Keratinocyte (primary cell): Measurements from ENCODE around the gene MS4A2. TPM values are rescaled to one million over a fixed set of nuclear protein-coding genes. Genes with fewer than 3 reads are reported as not detected.
A peak's percentile ranks its signal among the peaks of the same experiment; 100 is the strongest.

Source experiments
- DNase-seq: peaks from one replicate; pipeline ENCODE4 v3.0.0-alpha.2; 2011; ENCODE audit warnings: low read depth, missing footprints, low spot score
- FAIRE-seq: peaks from 2 replicates; lab custom pipeline; 2011; peaks lifted over from hg19 to GRCh38; lab: Jason Lieb, UNC
- H2AFZ ChIP-seq: 2 replicates; pipeline ENCODE4 v1.6.0; 2012; ENCODE audit warnings: low read length, control low read depth, inconsistent platforms; ENCODE audit not compliant: control insufficient read depth
- H3K27ac ChIP-seq: 2 replicates; pipeline ENCODE4 v1.5.1; 2011; ENCODE audit warnings: low read length; ENCODE audit not compliant: control insufficient read depth, insufficient read depth
- H3K27me3 ChIP-seq: 3 replicates; pipeline ENCODE4 v1.6.0; 2011; ENCODE audit warnings: low read length; ENCODE audit not compliant: control insufficient read depth, insufficient read depth; ENCODE audit errors: extremely low read depth
- H3K36me3 ChIP-seq, 2 experiments: 2 replicates in 1 of 2; 3 replicates in 1 of 2; pipeline ENCODE4 v1.5.1; 2011; ENCODE audit warnings: low read length in 2 of 2, mild to moderate bottlenecking in 1 of 2; ENCODE audit not compliant: control insufficient read depth in 2 of 2, insufficient read depth in 2 of 2; ENCODE audit errors: extremely low read depth in 1 of 2
- H3K4me1 ChIP-seq: 3 replicates; pipeline ENCODE4 v1.5.1; 2011; ENCODE audit warnings: low read length; ENCODE audit not compliant: control insufficient read depth, insufficient read depth; ENCODE audit errors: extremely low read depth
- H3K4me2 ChIP-seq: 3 replicates; pipeline ENCODE4 v1.6.0; 2011; ENCODE audit warnings: low read depth, low read length; ENCODE audit not compliant: control insufficient read depth, insufficient read depth; ENCODE audit errors: extremely low read depth
- H3K4me3 ChIP-seq, 3 experiments: fragments of 200-600 bp in 1 of 3; sonication (generic) in 1 of 3; 2 replicates in 2 of 3; 3 replicates in 1 of 3; pipeline ENCODE4 v1.5.1; 2011 to 2016; ENCODE audit warnings: low read length in 3 of 3, mild to moderate bottlenecking in 3 of 3, control low read depth in 2 of 3, inconsistent platforms in 1 of 3, low read depth in 1 of 3, mixed read lengths in 1 of 3, mixed run types in 1 of 3, moderate library complexity in 1 of 3; ENCODE audit not compliant: control insufficient read depth in 2 of 3, insufficient read depth in 2 of 3; ENCODE audit errors: extremely low read depth in 1 of 3
- H3K79me2 ChIP-seq: 2 replicates; pipeline ENCODE4 v1.6.0; 2012; ENCODE audit warnings: low read length; ENCODE audit not compliant: control insufficient read depth, insufficient read depth
- H3K9ac ChIP-seq: 3 replicates; pipeline ENCODE4 v1.6.0; 2011; ENCODE audit warnings: low read length; ENCODE audit not compliant: control insufficient read depth, insufficient read depth; ENCODE audit errors: extremely low read depth
- H3K9me1 ChIP-seq: 3 replicates; pipeline ENCODE4 v1.6.0; 2011; ENCODE audit warnings: low read length; ENCODE audit not compliant: control insufficient read depth, insufficient read depth; ENCODE audit errors: extremely low read depth
- H3K9me3 ChIP-seq: 2 replicates; pipeline ENCODE4 v1.5.1; 2012; ENCODE audit warnings: low read depth, low read length; ENCODE audit not compliant: control insufficient read depth
- H4K20me1 ChIP-seq: 3 replicates; pipeline ENCODE4 v1.6.0; 2011; ENCODE audit warnings: low read length; ENCODE audit not compliant: control insufficient read depth, insufficient read depth; ENCODE audit errors: extremely low read depth
- CTCF ChIP-seq, 3 experiments: IDR thresholded peaks in 1 of 3; conservative IDR thresholded peaks in 1 of 3; optimal IDR thresholded peaks in 1 of 3; 2 replicates in 2 of 3; 3 replicates in 1 of 3; pipeline versions ENCODE3 to v1.5.1; 2011; ENCODE audit warnings: low read length in 3 of 3, mild to moderate bottlenecking in 3 of 3, moderate library complexity in 2 of 3, control low read depth in 1 of 3, inconsistent platforms in 1 of 3; ENCODE audit not compliant: insufficient read depth in 2 of 3; ENCODE audit errors: extremely low read depth in 1 of 3
- EZH2 ChIP-seq: IDR thresholded peaks from one replicate; pipeline ENCODE4 v1.6.1; 2012; ENCODE audit warnings: inconsistent platforms, mild to moderate bottlenecking, low read length, moderate library complexity
- dilution Hi-C: fragments of 300-500 bp; cut with MboI; formaldehyde crosslinking; loops from one replicate; pipeline ENCODE4 v1.7.0; 2020; ENCODE audit warnings: low sequenced_read_pairs; ENCODE audit not compliant: extremely low pct_ligation_motif_present
- polyA plus RNA-seq, 5 experiments: library from polyadenylated mRNA; depleted of rRNA in 3 of 5; stranded (reverse) in 3 of 5; stranded (forward) in 1 of 5; unstranded in 1 of 5; fragments of >200 nt; gene quantifications; 1 replicate in 1 of 5; 2 replicates in 3 of 5; 3 replicates in 1 of 5; pipeline versions ENCODE4 v1.2.1 to v1.2.3, GENCODE V29; 2011 to 2012; ENCODE audit warnings: missing spikeins in 2 of 5, low read depth in 1 of 5, low replicate concordance in 1 of 5

The MS4A2 gene
- polyA plus RNA-seq, 1 donor (not counting 4 experiments of a cell fraction or from before 2014, with no cell fraction given) = not detected

GRCh38 chr11:60122414-60123036 is 34.1 kb downstream of the MS4A2 start:
- TF ChIP-seq CTCF (optimal IDR thresholded peaks at IDR 0.05 in 1 of 3, IDR thresholded peaks at IDR 0.05 in 1 of 3, conservative IDR thresholded peaks at IDR 0.05 in 1 of 3; ENCODE audit: extremely low read depth in 1 of 3, insufficient read depth in 2 of 3, low read length in 3 of 3) (no peak), EZH2 (no peak)
- FAIRE-seq (no peak), DNase-seq (no peak)
- H3K4me3 ChIP-seq = no peak overlapping the region
- H3K27ac ChIP-seq = no peak overlapping the region
- no peaks in the 10 kb centered on the region for H3K27me3 ChIP-seq
- H3K36me3 ChIP-seq = no peaks in the 10 kb centered on the region
- no peak overlapping the region for H3K4me2 ChIP-seq
- dilution Hi-C loops = no loop called here
- no peaks in the 10 kb centered on the region for H3K79me2 ChIP-seq
- H2AFZ ChIP-seq = peak overlapping the region; percentile 13
- no peaks in the 10 kb centered on the region for H3K9me3 ChIP-seq
- peaks cover 10% of the 10 kb centered on the region for H3K4me1 ChIP-seq
- no peak overlapping the region for H3K9ac ChIP-seq
- no peaks in the 10 kb centered on the region for H3K9me1 ChIP-seq
- no peaks in the 10 kb centered on the region for H4K20me1 ChIP-seq

GRCh38 chr11:60124802-60125432 is 36.5 kb downstream of the MS4A2 start:
- peaks cover 11% of the 10 kb centered on the region for H3K4me1 ChIP-seq
- no peak overlapping the region for H3K4me3 ChIP-seq
- H3K36me3 ChIP-seq = no peaks in the 10 kb centered on the region
- H2AFZ ChIP-seq = no peak overlapping the region
- no peak overlapping the region for H3K9ac ChIP-seq
- H3K27ac ChIP-seq = no peak overlapping the region
- dilution Hi-C loops = no loop called here
- H3K79me2 ChIP-seq = no peaks in the 10 kb centered on the region
- H3K4me2 ChIP-seq = no peak overlapping the region
- DNase-seq (no peak), FAIRE-seq (no peak)
- no peaks in the 10 kb centered on the region for H3K9me1 ChIP-seq
- no peaks in the 10 kb centered on the region for H3K27me3 ChIP-seq
- H3K9me3 ChIP-seq = no peaks in the 10 kb centered on the region
- H4K20me1 ChIP-seq = no peaks in the 10 kb centered on the region
- TF ChIP-seq EZH2 (no peak), CTCF (optimal IDR thresholded peaks at IDR 0.05 in 1 of 3, IDR thresholded peaks at IDR 0.05 in 1 of 3, conservative IDR thresholded peaks at IDR 0.05 in 1 of 3; ENCODE audit: extremely low read depth in 1 of 3, insufficient read depth in 2 of 3, low read length in 3 of 3) (no peak)
